GM19193 (cell line): ENCODE measurements around the gene RPL7L1.

Experiments used
- POLR2A ChIP-seq: IDR thresholded peaks from 4 replicates; pipeline ENCODE4 v1.6.1; 2011; ENCODE audit not compliant: insufficient read depth, insufficient read length; ENCODE audit errors: extremely low read depth

The RPL7L1 gene

GRCh38 chr6:42921801-42922200 is 42.4 kb downstream of the RPL7L1 start:
- no peak for TF ChIP-seq POLR2A

- no peak for TF ChIP-seq POLR2A
Observed at GRCh38 chr6:42923666-42924065, 44.2 kb downstream of the RPL7L1 start.

- no peak for TF ChIP-seq POLR2A
Observed at GRCh38 chr6:42925248-42925857, 45.9 kb downstream of the RPL7L1 start.

- TF ChIP-seq POLR2A, result peak; percentile 82
Observed at GRCh38 chr6:42928986-42929820, 49.8 kb downstream of the RPL7L1 start, which contains the start of gene CNPY3. Gene CNPY3 (plus strand): TSS chr6:42929480. CDS start chr6:42929571, 91 bp downstream.

- no peak for TF ChIP-seq POLR2A
Observed at GRCh38 chr6:42929821-42930360, 50.5 kb downstream of the RPL7L1 start.

DNA sequence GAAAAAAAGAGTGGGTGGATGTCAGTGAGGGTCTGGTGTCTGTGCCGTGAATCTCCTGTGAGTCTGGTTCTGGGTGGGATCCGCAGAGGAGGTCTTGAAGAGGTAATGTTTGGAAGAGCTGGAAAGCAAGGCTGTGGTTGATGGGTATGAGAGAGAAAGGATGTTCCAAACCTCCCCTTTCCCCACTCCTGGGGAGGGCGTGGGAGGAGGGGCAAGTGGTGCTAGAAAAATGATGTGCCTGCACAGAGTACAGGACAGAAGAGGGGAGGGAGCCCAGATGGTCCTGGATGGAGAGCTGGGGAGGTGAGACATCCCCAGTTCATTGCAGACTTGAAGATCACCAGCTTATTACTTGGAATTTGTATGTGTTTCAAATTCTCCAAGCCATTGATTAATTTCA is 53.0 kb downstream of the RPL7L1 start:
- TF ChIP-seq POLR2A, result no peak

DNA sequence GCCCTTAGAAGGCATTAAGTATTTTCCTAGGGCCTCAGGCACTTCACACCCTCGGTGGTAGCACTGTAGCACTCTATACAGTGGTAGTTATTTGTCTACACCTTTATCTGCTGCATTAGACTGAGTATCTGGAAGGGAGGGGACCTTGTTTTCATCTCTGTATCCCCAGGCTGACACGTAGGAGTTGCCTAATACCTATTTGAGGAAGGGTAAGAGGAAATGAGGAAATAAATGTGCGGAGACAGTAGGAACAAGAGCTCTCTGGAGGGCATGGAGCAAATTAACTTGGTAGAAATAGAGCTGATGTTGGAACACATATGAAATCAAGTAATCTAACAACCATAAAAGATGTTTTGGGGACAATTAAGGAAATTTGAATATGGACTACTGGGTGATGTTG is 53.8 kb downstream of the RPL7L1 start:
- no peak for TF ChIP-seq POLR2A

DNA sequence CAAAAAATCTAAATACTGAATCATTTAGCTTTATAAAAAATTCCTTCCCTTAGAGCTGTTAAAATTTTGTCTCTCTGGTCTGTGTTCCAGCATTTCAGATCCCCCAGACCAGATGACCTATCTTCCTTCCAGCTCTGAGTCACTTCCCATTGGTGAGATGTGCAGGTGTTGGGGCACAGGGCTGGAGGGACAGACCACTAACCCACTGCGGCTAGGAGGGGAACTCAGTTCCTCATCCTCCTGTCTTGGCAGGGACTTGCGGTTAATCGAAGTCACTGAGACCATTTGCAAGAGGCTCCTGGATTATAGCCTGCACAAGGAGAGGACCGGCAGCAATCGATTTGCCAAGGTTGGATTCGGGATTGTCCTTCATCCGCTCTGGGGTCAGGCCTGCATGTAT is 55.9 kb downstream of the RPL7L1 start:
- no peak for TF ChIP-seq POLR2A

DNA sequence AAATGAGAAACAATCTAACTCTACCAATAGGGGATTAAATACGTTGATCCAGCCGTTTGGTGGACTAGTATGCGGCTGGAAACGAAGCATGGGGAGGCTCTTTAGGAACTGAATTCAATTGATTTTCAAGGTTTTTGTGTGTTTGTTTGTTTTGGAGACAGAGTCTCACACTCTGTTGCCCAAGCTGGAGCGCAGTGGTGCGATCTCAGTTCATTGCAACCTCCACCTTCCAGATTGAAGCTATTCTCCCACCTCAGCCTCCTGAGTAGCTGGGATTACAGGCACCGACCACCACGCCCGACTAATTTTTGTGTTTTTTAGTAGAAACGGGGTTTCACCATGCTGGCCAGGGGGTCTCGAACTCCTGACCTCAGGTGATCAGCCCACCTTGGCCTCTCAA is 57.0 kb downstream of the RPL7L1 start:
- no peak for TF ChIP-seq POLR2A

DNA sequence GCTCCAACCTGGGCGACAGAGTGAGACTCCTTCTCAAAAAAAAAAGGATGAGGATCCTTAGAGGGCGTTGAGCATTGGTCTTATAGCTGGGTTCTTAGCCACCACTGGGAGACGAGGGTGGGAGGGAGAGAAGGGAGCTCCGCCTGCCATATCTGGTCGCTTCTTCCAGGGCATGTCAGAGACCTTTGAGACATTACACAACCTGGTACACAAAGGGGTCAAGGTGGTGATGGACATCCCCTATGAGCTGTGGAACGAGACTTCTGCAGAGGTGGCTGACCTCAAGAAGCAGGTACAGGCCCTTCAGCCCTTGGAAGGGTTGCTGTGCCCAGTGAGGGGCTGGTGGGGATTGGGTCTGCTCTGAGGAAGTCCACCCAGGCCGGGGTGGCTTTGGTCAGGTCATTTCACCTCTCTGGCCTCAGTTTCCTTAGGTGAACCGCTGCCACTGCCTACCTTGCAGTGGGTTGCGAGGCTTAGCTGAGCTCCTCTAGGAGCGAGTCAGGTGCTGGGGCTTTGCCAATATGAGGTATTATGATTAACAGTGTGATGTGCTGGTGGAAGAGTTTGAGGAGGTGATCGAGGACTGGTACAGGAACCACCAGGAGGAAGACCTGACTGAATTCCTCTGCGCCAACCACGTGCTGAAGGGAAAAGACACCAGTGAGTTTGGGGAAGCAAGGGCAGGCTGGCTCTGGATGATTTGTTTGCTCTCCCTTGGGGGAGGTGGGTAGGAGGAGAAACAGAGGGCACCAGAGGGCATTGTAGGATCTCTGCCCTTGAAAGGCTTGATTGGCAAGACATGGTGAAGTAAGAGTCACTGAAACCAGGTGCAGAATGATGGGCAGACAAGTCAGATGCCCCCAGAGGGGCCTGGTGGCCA is 58.4 kb downstream of the RPL7L1 start:
- TF ChIP-seq POLR2A, result no peak

DNA sequence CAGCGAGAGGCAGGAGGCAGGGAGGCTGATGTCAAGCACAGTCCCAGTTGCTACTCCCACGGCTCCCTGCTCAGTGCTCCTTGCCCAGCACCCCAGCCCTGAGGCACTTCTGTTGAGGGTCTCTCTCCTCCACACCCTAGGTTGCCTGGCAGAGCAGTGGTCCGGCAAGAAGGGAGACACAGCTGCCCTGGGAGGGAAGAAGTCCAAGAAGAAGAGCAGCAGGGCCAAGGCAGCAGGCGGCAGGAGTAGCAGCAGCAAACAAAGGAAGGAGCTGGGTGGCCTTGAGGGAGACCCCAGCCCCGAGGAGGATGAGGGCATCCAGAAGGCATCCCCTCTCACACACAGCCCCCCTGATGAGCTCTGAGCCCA is 59.0 kb downstream of the RPL7L1 start:
- no peak for TF ChIP-seq POLR2A

DNA sequence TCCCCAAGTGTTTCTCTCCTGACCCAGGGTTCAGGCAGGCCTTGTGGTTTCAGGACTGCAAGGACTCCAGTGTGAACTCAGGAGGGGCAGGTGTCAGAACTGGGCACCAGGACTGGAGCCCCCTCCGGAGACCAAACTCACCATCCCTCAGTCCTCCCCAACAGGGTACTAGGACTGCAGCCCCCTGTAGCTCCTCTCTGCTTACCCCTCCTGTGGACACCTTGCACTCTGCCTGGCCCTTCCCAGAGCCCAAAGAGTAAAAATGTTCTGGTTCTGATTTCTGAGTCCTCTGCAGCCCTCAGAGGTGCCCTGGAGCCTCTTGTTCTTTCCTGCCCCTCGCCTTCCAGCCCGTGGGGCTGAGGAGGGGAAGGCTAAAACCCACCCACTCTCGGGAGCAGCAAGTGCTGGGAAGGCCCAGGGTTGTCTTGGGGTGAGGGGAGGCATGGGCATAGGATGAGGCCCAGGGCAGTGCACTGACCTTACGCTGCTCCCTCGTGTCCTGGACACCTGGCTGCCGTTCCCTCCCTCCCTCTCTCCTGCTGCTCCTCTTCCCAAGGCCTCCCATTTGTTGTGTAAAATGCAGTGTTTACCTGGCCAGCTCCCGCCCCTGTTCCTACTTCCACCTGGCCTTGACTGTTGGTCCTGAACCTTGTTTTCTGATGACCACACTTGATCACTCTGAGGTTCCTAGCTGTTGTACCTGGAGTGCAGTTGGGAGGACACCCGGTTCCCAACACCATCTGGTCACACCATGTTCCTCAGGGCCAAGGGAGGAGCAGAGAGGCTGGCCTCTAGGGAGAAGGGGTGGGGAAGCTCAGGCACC is 59.8 kb downstream of the RPL7L1 start:
- no peak for TF ChIP-seq POLR2A
